ENCODE results near the gene TMEM51.

TMEM51 gene

DNA sequence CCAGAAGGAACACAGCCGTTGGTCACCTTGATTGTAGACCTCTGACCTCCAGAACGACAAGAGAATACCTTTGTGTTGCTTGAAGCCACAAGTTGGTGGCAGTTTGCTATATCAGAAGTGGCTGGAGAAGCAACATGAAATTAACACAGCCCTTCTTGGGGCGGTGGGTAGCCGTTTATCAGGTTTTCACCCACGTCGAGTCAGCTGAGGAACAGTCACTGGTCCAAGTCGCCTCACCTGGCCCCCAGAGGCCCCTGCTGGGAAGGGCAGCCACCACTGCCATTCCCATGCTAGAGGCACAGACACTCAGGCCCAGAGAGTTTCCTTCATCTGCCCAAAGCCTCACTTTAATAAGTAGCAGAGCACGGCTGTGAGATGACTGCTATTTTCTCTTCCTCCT is 37.7 kb downstream of the TMEM51 start:
- Histone ChIP-seq H3K79me2 (ENCODE audit: control insufficient read depth, insufficient read depth, low read length) (no peaks in the 10 kb centered on the region), H3K4ac (ENCODE audit: low read depth, low read length) (no peak overlapping the region), H2BK15ac (replicated peaks; ENCODE audit: low read depth) (no peak overlapping the region), H3K79me1 (ENCODE audit: low read length) (no peaks in the 10 kb centered on the region), H3K27me3 (ENCODE audit: insufficient read depth, low read length, poor library complexity) (no peaks in the 10 kb centered on the region), H3K4me3 (ENCODE audit: low read length) (no peak overlapping the region), H3K36me3 (ENCODE audit: control insufficient read depth, insufficient read depth, low read length) (no peaks in the 10 kb centered on the region), H2BK5ac (ENCODE audit: low read length) (no peak overlapping the region), H3K23ac (ENCODE audit: low read length) (no peak overlapping the region), H3K4me1 (ENCODE audit: control insufficient read depth, low read depth, low read length) (peaks cover 7% of the 10 kb centered on the region), H4K8ac (ENCODE audit: low read depth, low read length) (no peak overlapping the region), H3K27ac (ENCODE audit: low read depth, low read length) (no peak overlapping the region), H3K56ac (ENCODE audit: low read length) (no peak overlapping the region), H3K4me2 (ENCODE audit: low read length) (no peak overlapping the region), H4K5ac (ENCODE audit: low read length) (no peak overlapping the region), H3K9ac (ENCODE audit: low read length) (no peak overlapping the region), H3K18ac (ENCODE audit: low read length) (no peak overlapping the region), H2BK120ac (ENCODE audit: low read depth, low read length) (no peak overlapping the region), H2AK5ac (ENCODE audit: low read length) (no peak overlapping the region)
- no peak for DNase-seq
- no CpG with 5 or more reads among the region's 8 CpGs for WGBS (ENCODE audit: extremely low coverage, insufficient coverage, low lambda C conversion rate)

DNA sequence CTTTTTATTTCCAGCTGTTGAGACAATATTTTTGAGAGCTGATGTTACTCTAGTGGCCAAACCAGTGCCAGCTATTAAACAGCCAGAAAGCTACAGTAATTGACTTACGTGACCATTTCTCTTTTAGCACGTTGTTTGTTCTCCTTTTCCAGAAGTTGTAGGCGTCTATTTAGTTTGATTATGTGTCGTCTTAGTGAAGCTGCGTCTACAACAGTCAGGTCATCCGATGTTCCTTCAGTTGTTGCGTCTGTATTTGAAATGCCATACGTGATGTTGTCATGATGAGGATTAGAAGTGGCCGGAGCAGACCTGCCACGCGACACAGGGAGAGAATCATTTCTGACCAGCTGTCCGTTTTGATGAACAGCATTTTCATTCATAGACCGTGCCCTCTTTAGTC is 38.2 kb downstream of the TMEM51 start:
- Histone ChIP-seq H3K27me3 (ENCODE audit: insufficient read depth, low read length, poor library complexity) (no peaks in the 10 kb centered on the region), H3K23ac (ENCODE audit: low read length) (no peak overlapping the region), H2BK5ac (ENCODE audit: low read length) (no peak overlapping the region), H2BK120ac (ENCODE audit: low read depth, low read length) (no peak overlapping the region), H4K8ac (ENCODE audit: low read depth, low read length) (no peak overlapping the region), H2BK15ac (replicated peaks; ENCODE audit: low read depth) (no peak overlapping the region), H3K9ac (ENCODE audit: low read length) (no peak overlapping the region), H3K4ac (ENCODE audit: low read depth, low read length) (no peak overlapping the region), H3K56ac (ENCODE audit: low read length) (no peak overlapping the region), H4K5ac (ENCODE audit: low read length) (no peak overlapping the region), H2AK5ac (ENCODE audit: low read length) (no peak overlapping the region), H3K79me2 (ENCODE audit: control insufficient read depth, insufficient read depth, low read length) (no peaks in the 10 kb centered on the region), H3K27ac (ENCODE audit: low read depth, low read length) (no peak overlapping the region), H3K4me1 (ENCODE audit: control insufficient read depth, low read depth, low read length) (peaks cover 5% of the 10 kb centered on the region), H3K4me3 (ENCODE audit: low read length) (no peak overlapping the region), H3K36me3 (ENCODE audit: control insufficient read depth, insufficient read depth, low read length) (no peaks in the 10 kb centered on the region), H3K18ac (ENCODE audit: low read length) (no peak overlapping the region), H3K4me2 (ENCODE audit: low read length) (no peak overlapping the region), H3K79me1 (ENCODE audit: low read length) (no peaks in the 10 kb centered on the region)
- whole genome bisulfite sequencing (ENCODE audit: extremely low coverage, insufficient coverage, low lambda C conversion rate), result no CpG with 5 or more reads among the region's 13 CpGs
- DNase-seq, result no peak

DNA sequence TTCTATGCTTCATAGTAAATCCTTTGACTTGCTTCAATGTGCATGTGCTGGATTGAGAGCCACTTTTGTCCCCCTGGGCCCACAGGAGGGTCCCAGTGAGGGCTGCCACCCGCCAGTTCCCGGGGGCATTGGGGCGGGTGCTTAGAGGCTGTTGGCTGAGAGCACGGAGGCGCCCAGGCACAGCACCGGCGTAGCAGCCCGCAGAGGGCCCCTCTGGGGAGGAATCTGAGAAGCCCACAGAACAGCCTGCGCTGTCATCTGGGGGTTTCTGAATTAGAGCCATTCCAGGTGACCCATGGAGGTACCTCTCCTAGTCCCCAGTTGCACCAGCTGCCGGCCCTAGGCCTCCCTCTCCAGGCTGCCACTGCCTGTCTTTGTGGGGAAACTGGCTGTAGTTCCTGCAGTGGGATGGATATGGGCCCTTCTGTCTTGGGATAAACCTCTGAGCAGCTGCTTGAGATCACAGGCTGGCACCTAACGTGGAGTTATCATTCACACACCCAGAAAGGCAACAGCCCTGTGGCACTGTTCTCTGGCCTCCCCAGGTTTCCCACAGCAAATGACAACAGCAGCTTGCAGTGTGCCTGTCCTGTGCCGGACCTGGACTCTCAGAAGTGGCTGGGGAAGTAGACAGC is 39.5 kb downstream of the TMEM51 start:
- no peak overlapping the region for H2BK5ac ChIP-seq (ENCODE audit: low read length)

DNA sequence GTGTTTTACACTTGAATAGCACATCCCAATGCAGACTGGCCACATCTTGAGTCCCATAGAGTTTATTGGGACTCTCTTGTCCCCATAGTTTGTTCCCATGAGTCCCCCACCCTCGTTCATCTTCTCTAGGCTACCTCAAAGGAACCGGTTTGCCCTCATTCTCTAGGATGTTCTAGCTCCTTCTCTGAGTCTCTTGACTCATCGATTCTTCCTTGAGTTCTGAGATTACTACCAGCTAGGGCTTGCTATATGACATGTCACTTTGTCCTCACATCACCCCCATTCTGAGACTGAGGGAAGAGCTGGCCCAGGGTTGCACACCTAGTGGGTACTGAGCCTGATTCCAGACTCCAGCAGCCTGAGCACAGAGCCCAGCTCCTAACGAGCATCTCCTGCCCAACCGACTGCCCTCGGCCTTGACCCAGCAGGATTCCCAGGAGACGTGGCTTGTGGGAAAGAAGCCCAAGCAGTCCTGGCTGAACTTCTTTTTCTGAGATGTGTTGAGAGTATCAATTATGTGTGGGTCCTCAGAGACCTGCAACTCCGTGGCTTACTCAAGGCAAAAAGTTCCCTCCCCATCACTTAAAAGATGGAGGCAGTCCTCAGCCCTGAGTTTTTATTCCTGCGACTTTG is 42.0 kb downstream of the TMEM51 start:
- H3K4me1 ChIP-seq (ENCODE audit: control insufficient read depth, low read depth, low read length), result peaks cover 5% of the 10 kb centered on the region
- no peaks in the 10 kb centered on the region for H3K36me3 ChIP-seq (ENCODE audit: control insufficient read depth, insufficient read depth, low read length)
- no peak overlapping the region for H4K5ac ChIP-seq (ENCODE audit: low read length)
- no peaks in the 10 kb centered on the region for H3K79me2 ChIP-seq (ENCODE audit: control insufficient read depth, insufficient read depth, low read length)
- no peak overlapping the region for H3K27ac ChIP-seq (ENCODE audit: low read depth, low read length)
- no peak overlapping the region for H4K8ac ChIP-seq (ENCODE audit: low read depth, low read length)
- no peak overlapping the region for H3K56ac ChIP-seq (ENCODE audit: low read length)
- no peaks in the 10 kb centered on the region for H3K27me3 ChIP-seq (ENCODE audit: insufficient read depth, low read length, poor library complexity)
- H3K18ac ChIP-seq (ENCODE audit: low read length), result no peak overlapping the region
- H2BK120ac ChIP-seq (ENCODE audit: low read depth, low read length), result no peak overlapping the region
- H2BK15ac ChIP-seq (replicated peaks; ENCODE audit: low read depth), result no peak overlapping the region
- no peaks in the 10 kb centered on the region for H3K79me1 ChIP-seq (ENCODE audit: low read length)
- no peak overlapping the region for H3K23ac ChIP-seq (ENCODE audit: low read length)
- WGBS (ENCODE audit: extremely low coverage, insufficient coverage, low lambda C conversion rate), result no CpG with 5 or more reads among the region's 9 CpGs
- H3K4me3 ChIP-seq (ENCODE audit: low read length), result no peak overlapping the region
- H2BK5ac ChIP-seq (ENCODE audit: low read length), result no peak overlapping the region
- H2AK5ac ChIP-seq (ENCODE audit: low read length), result no peak overlapping the region
- no peak overlapping the region for H3K9ac ChIP-seq (ENCODE audit: low read length)
- no peak overlapping the region for H3K4ac ChIP-seq (ENCODE audit: low read depth, low read length)
- no peak for DNase-seq
- no peak overlapping the region for H3K4me2 ChIP-seq (ENCODE audit: low read length)

More for the DNA sequence above, 39.5 kb downstream of the TMEM51 start:
- no CpG with 5 or more reads among the region's 12 CpGs for WGBS (ENCODE audit: extremely low coverage, insufficient coverage, low lambda C conversion rate)
- Histone ChIP-seq H3K27me3 (ENCODE audit: insufficient read depth, low read length, poor library complexity) (no peaks in the 10 kb centered on the region), H4K8ac (ENCODE audit: low read depth, low read length) (no peak overlapping the region), H3K56ac (ENCODE audit: low read length) (no peak overlapping the region), H3K4me2 (ENCODE audit: low read length) (no peak overlapping the region), H3K79me2 (ENCODE audit: control insufficient read depth, insufficient read depth, low read length) (no peaks in the 10 kb centered on the region), H3K4me1 (ENCODE audit: control insufficient read depth, low read depth, low read length) (peaks cover 5% of the 10 kb centered on the region), H4K5ac (ENCODE audit: low read length) (no peak overlapping the region), H3K18ac (ENCODE audit: low read length) (no peak overlapping the region), H3K9ac (ENCODE audit: low read length) (no peak overlapping the region), H3K79me1 (ENCODE audit: low read length) (no peaks in the 10 kb centered on the region), H2BK120ac (ENCODE audit: low read depth, low read length) (no peak overlapping the region), H3K27ac (ENCODE audit: low read depth, low read length) (no peak overlapping the region), H2BK15ac (replicated peaks; ENCODE audit: low read depth) (no peak overlapping the region), H3K4ac (ENCODE audit: low read depth, low read length) (no peak overlapping the region), H3K4me3 (ENCODE audit: low read length) (no peak overlapping the region), H3K36me3 (ENCODE audit: control insufficient read depth, insufficient read depth, low read length) (no peaks in the 10 kb centered on the region), H3K23ac (ENCODE audit: low read length) (no peak overlapping the region), H2AK5ac (ENCODE audit: low read length) (no peak overlapping the region)
- no peak for DNase-seq

DNA sequence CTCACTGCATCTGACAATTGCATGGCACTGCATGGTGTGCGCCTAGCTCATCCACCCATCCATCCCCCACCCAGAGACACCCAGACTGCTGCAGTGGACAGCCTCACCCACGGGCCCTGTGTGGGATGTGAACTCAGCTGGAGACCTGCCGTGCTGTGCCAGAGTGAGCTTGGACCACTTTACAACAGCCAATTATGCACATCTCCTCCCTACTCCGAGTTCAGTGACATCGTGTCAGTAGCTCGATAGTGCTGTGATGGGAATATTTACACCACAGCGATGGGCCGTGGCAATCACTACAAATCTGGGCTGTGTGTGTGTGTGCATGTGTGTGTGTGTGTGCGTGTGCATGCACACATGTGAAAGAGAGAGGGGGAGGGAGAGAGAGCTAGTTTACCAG is 42.5 kb downstream of the TMEM51 start:
- no peak overlapping the region for H2BK5ac ChIP-seq (ENCODE audit: low read length)
- no peak overlapping the region for H2BK15ac ChIP-seq (replicated peaks; ENCODE audit: low read depth)
- H3K27ac ChIP-seq (ENCODE audit: low read depth, low read length), result no peak overlapping the region
- peaks cover 5% of the 10 kb centered on the region for H3K4me1 ChIP-seq (ENCODE audit: control insufficient read depth, low read depth, low read length)
- H2AK5ac ChIP-seq (ENCODE audit: low read length), result no peak overlapping the region
- no peak overlapping the region for H2BK120ac ChIP-seq (ENCODE audit: low read depth, low read length)
- no peak for DNase-seq
- no peak overlapping the region for H3K4ac ChIP-seq (ENCODE audit: low read depth, low read length)
- H4K8ac ChIP-seq (ENCODE audit: low read depth, low read length), result no peak overlapping the region
- no peaks in the 10 kb centered on the region for H3K79me2 ChIP-seq (ENCODE audit: control insufficient read depth, insufficient read depth, low read length)
- H3K56ac ChIP-seq (ENCODE audit: low read length), result no peak overlapping the region
- H4K5ac ChIP-seq (ENCODE audit: low read length), result no peak overlapping the region
- H3K4me2 ChIP-seq (ENCODE audit: low read length), result no peak overlapping the region
- no peaks in the 10 kb centered on the region for H3K79me1 ChIP-seq (ENCODE audit: low read length)
- no peaks in the 10 kb centered on the region for H3K27me3 ChIP-seq (ENCODE audit: insufficient read depth, low read length, poor library complexity)
- no peak overlapping the region for H3K18ac ChIP-seq (ENCODE audit: low read length)
- no peak overlapping the region for H3K23ac ChIP-seq (ENCODE audit: low read length)
- no peak overlapping the region for H3K4me3 ChIP-seq (ENCODE audit: low read length)
- no peak overlapping the region for H3K9ac ChIP-seq (ENCODE audit: low read length)
- H3K36me3 ChIP-seq (ENCODE audit: control insufficient read depth, insufficient read depth, low read length), result no peaks in the 10 kb centered on the region
- WGBS (ENCODE audit: extremely low coverage, insufficient coverage, low lambda C conversion rate), result no CpG with 5 or more reads among the region's 9 CpGs

Data from mesendoderm (in vitro differentiated cells).